Duodenal mucosa (tissue), 2 donors: ENCODE measurements around the gene LY9.

Experiments used
- H3K27ac ChIP-seq: one replicate; pipeline ENCODE4 v1.7.0; 2013; ENCODE audit warnings: low read depth, low read length
- H3K27me3 ChIP-seq, 2 donors: one replicate each; pipeline ENCODE4 v1.7.0; 2013; ENCODE audit warnings: low read length in 2 of 2, control low read depth in 1 of 2; ENCODE audit not compliant: insufficient read depth in 2 of 2, control insufficient read depth in 1 of 2
- H3K36me3 ChIP-seq, 2 donors: one replicate each; pipeline ENCODE4 v1.7.0; 2013; ENCODE audit warnings: low read length in 2 of 2, control low read depth in 1 of 2; ENCODE audit not compliant: insufficient read depth in 2 of 2, control insufficient read depth in 1 of 2
- H3K4me1 ChIP-seq, 2 donors: one replicate each; pipeline ENCODE4 v1.7.0; 2013; ENCODE audit warnings: low read length in 2 of 2, control low read depth in 1 of 2; ENCODE audit not compliant: insufficient read depth in 2 of 2, control insufficient read depth in 1 of 2
- H3K4me3 ChIP-seq, 2 donors: one replicate each; pipeline ENCODE4 v1.7.0; 2013; ENCODE audit warnings: low read length in 2 of 2, low read depth in 1 of 2
- H3K9ac ChIP-seq, 2 donors: one replicate each; pipeline ENCODE4 v1.7.0; 2013; ENCODE audit warnings: low read length in 2 of 2, low read depth in 1 of 2
- H3K9me3 ChIP-seq, 2 donors: one replicate each; pipeline ENCODE4 v1.7.0; 2013; ENCODE audit warnings: low read length in 2 of 2, control low read depth in 1 of 2; ENCODE audit not compliant: control insufficient read depth in 1 of 2

LY9 gene

GRCh38 chr1:160795951-160796383 lies at the start of gene LY9:
Gene LY9, plus strand, starts transcription at chr1:160796174. Its CDS starts 14 bp downstream, at chr1:160796188.
- H3K4me3 ChIP-seq: peak within 1 kb of the TSS; percentile 11 to 48

GRCh38 chr1:160746836-160747500 lies 49.0 kb upstream of the LY9 start:
- no peak overlapping the region for H3K4me3 ChIP-seq
- H3K4me1 ChIP-seq: peaks cover 0 to 12% of the 10 kb centered on the region in 2 donors
- H3K9me3 ChIP-seq: no peaks in the 10 kb centered on the region
- H3K27ac ChIP-seq: no peak overlapping the region
- H3K36me3 ChIP-seq: peaks cover 0 to 8% of the 10 kb centered on the region in 2 donors
- H3K9ac ChIP-seq: no peak overlapping the region
- H3K27me3 ChIP-seq: peaks cover 0 to 6% of the 10 kb centered on the region in 2 donors

More at GRCh38 chr1:160795951-160796383, at the start of gene LY9:
- Histone ChIP-seq H3K9me3 (no peaks in the 10 kb centered on the region), H3K9ac (peak within 1 kb of the TSS; percentile 12 to 29), H3K27me3 (no peaks in the 10 kb centered on the region), H3K4me1 (peaks cover 0 to 11% of the 10 kb centered on the region in 2 donors), H3K27ac (no peak within 1 kb of the TSS), H3K36me3 (no peaks in the 10 kb centered on the region)

- Histone ChIP-seq H3K27me3 (peaks cover 0 to 6% of the 10 kb centered on the region in 2 donors), H3K27ac (no peak overlapping the region), H3K4me3 (no peak overlapping the region), H3K9ac (no peak overlapping the region), H3K9me3 (no peaks in the 10 kb centered on the region), H3K4me1 (peaks cover 0 to 12% of the 10 kb centered on the region in 2 donors), H3K36me3 (peaks cover 0 to 8% of the 10 kb centered on the region in 2 donors)
Measured at GRCh38 chr1:160747717-160748116, 48.3 kb upstream of the LY9 start.

- no peak overlapping the region for H3K27ac ChIP-seq
- peaks cover 0 to 6% of the 10 kb centered on the region in 2 donors for H3K27me3 ChIP-seq
- no peak overlapping the region for H3K9ac ChIP-seq
- H3K9me3 ChIP-seq: no peaks in the 10 kb centered on the region
- no peak overlapping the region for H3K4me3 ChIP-seq
- H3K4me1 ChIP-seq: peaks cover 0 to 11% of the 10 kb centered on the region in 2 donors
- H3K36me3 ChIP-seq: peaks cover 0 to 8% of the 10 kb centered on the region in 2 donors
Measured at GRCh38 chr1:160748181-160748877, 47.6 kb upstream of the LY9 start.

GRCh38 chr1:160748878-160749269 lies 47.1 kb upstream of the LY9 start:
- peaks cover 0 to 8% of the 10 kb centered on the region in 2 donors for H3K4me1 ChIP-seq
- H3K9ac ChIP-seq: no peak overlapping the region
- H3K9me3 ChIP-seq: no peaks in the 10 kb centered on the region
- peaks cover 0 to 6% of the 10 kb centered on the region in 2 donors for H3K27me3 ChIP-seq
- peaks cover 0 to 8% of the 10 kb centered on the region in 2 donors for H3K36me3 ChIP-seq
- H3K4me3 ChIP-seq: no peak overlapping the region
- H3K27ac ChIP-seq: no peak overlapping the region

GRCh38 chr1:160750608-160751007 lies 45.4 kb upstream of the LY9 start:
- no peak overlapping the region for H3K9ac ChIP-seq
- peaks cover 0 to 8% of the 10 kb centered on the region in 2 donors for H3K36me3 ChIP-seq
- H3K4me3 ChIP-seq: no peak overlapping the region
- H3K27me3 ChIP-seq: peaks cover 0 to 6% of the 10 kb centered on the region in 2 donors
- H3K9me3 ChIP-seq: no peaks in the 10 kb centered on the region
- H3K4me1 ChIP-seq: no peaks in the 10 kb centered on the region
- no peak overlapping the region for H3K27ac ChIP-seq

GRCh38 chr1:160752406-160752805 lies 43.6 kb upstream of the LY9 start:
- Histone ChIP-seq H3K4me3 (no peak overlapping the region), H3K9me3 (no peaks in the 10 kb centered on the region), H3K27me3 (peaks cover 0 to 6% of the 10 kb centered on the region in 2 donors), H3K27ac (no peak overlapping the region), H3K4me1 (no peaks in the 10 kb centered on the region), H3K9ac (no peak overlapping the region), H3K36me3 (peaks cover 0 to 8% of the 10 kb centered on the region in 2 donors)

- Histone ChIP-seq H3K36me3 (peaks cover 0 to 8% of the 10 kb centered on the region in 2 donors), H3K27ac (no peak overlapping the region), H3K4me1 (no peaks in the 10 kb centered on the region), H3K27me3 (peaks cover 0 to 6% of the 10 kb centered on the region in 2 donors), H3K9ac (no peak overlapping the region), H3K9me3 (no peaks in the 10 kb centered on the region), H3K4me3 (no peak overlapping the region)
Measured at GRCh38 chr1:160752924-160753323, 43.0 kb upstream of the LY9 start.

- Histone ChIP-seq H3K4me3 (no peak overlapping the region), H3K27me3 (peaks cover 0 to 6% of the 10 kb centered on the region in 2 donors), H3K9me3 (no peaks in the 10 kb centered on the region), H3K27ac (no peak overlapping the region), H3K9ac (no peak overlapping the region), H3K36me3 (peaks cover 0 to 8% of the 10 kb centered on the region in 2 donors), H3K4me1 (no peaks in the 10 kb centered on the region)
Measured at GRCh38 chr1:160753594-160753993, 42.4 kb upstream of the LY9 start.

GRCh38 chr1:160755461-160755860 lies 40.5 kb upstream of the LY9 start:
- H3K9me3 ChIP-seq: no peaks in the 10 kb centered on the region
- H3K27me3 ChIP-seq: peaks cover 0 to 2% of the 10 kb centered on the region in 2 donors
- H3K36me3 ChIP-seq: peaks cover 0 to 6% of the 10 kb centered on the region in 2 donors
- no peak overlapping the region for H3K27ac ChIP-seq
- no peak overlapping the region for H3K4me3 ChIP-seq
- no peaks in the 10 kb centered on the region for H3K4me1 ChIP-seq
- no peak overlapping the region for H3K9ac ChIP-seq
